ENCODE measurements around the gene TRIM50. TPM values are rescaled to one million over a fixed set of nuclear protein-coding genes. Genes with fewer than 3 reads are reported as not detected.
"Not testable (repeated sequence)": the region's sequence is repeated elsewhere in the genome, so short reads cannot be mapped to it uniquely, and the experiment has no call there.

TRIM50 gene
- total RNA-seq, result 0.05 TPM in 1 of 2 replicates, not detected in the other

DNA sequence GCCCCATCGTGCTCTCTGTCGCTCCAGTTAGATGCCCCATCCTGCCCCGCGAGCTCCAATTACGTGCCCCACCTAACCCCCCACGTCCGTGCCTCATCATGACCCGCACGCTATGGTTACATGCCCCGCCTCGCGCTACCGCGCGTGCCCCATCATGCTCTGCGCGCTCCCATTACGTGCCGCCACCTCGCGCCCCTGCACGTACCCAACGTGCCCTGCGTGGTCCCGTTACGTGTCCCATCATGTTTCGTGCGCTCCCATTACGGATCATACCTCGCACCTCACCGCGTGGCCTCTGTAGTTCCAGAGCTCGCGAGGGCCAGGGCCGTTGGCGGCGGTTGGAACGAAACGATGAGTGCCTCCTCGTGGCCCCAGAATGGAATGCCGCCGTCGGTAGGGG lies at the start of gene TRIM50, which contains the start of gene FKBP6:
Gene TRIM50 (minus strand): TSS at position 161 of the 400 bp plus-strand sequence. CDS start 3,295 bp downstream, outside the sequence.
Gene FKBP6 (plus strand): TSS at position 240 of the 400 bp plus-strand sequence. CDS start 268 bp downstream, outside the sequence.
- not testable (repeated sequence) for DNase-seq (ENCODE audit: low read depth)

DNA sequence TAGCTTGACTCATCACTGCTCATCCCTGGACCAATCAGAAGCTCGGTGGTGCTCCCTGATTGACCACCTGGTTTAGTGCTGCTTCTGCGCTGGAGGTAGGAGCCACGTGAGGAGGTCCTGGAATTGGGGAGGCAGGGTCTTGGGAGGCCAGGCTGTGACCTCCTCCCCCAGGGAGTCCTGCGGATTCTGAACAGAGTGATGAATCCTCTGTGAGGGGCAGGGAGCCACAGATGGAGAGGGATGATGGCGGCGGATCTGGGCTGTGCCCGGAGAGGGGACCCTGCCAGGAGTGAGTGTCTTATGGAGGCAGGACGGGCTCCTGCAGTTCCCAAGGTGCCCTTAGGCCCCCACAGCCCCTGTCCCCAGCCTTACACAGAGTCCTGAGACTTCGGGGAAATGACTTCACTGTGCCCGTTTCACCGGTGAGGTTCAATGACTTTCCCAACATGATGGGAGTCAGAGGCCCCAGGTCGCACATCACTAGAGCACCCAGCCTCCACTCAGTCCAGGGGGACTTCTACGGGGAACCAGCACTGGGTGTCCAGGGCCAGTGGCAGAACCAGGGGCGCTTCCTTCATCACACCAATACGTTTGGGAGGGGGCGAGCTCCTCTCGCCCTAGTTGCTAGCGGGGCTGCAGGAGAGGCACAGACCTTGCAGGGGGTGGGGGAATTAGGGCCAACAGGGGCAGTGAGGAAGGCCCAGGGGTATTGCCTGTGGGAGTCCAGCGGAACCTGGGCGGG lies 49.0 kb upstream of the TRIM50 start:
- no peak for DNase-seq (ENCODE audit: low read depth)

DNA sequence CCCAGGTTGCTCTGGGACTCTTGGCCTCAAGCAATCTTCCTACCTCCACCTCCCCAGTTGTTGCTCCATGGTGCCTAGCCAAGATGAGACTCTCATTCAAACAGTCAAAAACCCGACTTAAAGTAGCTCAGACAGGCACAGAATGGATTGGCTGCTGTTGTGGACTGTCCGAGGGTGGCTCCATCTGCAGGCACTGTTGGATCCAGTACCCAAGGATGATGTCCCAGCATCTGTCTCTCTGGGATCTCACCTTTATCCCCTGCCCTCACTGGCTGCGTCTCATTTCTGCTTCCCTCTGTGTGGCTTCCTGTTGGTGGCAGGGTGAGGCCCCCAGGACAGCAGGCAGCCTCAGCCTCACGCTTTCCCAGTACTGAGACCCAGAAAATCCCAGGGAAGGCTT lies 48.4 kb upstream of the TRIM50 start:
- not testable (repeated sequence) for DNase-seq (ENCODE audit: low read depth)

DNA sequence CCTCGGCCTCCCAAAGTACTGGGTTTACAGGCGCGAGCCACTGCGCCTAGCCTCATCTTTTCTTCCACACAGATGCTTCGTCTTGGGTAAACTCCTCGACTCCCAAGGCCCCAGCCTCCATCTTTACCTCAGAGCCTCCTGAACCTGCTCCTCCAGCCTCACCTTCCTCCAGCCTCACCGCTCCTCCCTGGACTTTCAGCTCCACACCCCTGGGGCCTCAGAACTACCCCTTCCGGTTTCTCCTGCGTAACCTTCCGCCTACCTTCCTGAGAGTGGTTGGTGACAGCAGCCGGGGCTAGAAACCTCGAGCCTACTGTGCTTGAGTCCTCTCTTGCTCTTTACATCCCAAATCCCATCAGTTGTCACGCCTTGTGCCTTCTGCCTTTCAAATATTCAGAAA lies 45.9 kb upstream of the TRIM50 start:
- no peak for DNase-seq (ENCODE audit: low read depth)

DNA sequence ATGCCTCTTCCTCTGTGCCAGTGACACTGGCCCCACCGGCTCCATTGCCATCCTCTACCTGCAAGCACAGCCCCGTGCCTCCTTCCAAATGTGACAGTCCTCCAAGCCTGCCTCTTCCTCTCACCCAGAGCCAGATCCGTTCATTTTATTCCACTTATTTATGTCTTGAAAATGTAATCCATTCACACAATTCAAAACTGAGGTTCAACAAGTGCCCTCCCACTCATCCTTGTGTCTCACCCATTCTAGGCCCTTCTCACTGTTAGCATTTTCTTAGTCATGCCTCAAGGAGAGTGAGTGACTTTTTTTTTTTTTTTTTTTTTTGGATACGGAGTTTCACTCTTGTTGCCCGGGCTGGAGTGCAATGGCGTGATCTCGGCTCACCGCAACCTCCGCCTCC lies 41.7 kb upstream of the TRIM50 start:
- DNase-seq (ENCODE audit: low read depth), result no peak

DNA sequence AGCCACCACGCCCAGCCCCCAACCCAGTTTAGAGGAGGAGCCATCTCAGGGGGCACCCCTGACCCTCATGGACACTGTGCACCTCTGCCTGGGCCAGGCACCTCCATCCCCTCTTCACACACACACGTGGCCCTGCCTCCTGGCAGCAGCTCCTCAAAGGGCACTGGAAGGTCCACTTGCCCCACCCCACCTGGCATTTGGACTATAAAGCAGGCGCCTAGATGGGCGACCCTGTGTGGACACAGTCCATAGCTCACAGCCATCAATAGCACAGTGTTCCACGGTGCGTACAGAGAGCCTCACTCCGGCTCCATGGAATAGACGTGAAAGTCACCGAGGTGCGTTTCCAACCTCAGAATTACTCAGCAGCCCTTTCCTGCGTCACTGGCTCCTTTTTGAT lies 41.1 kb upstream of the TRIM50 start:
- DNase-seq (ENCODE audit: low read depth), result no peak

DNA sequence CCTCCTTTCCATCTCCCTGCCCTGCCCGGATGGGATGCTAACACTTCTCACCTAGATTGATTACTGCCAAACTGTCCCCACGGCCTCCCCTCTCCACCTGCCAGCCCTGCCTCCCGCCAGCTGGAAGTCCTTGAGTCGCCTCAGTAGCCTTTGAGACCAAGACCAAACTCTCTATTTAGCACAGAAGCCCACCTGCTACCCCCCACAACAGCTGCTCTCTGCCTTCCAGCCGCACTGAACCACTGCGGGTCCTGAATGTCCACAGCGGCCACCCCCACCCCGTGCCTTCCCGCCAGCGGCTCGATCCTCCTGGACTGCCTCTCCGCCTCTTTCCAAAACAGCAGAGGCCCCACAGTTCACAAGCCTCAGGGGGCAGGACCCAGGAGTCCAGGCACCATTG lies 39.1 kb upstream of the TRIM50 start:
- DNase-seq (ENCODE audit: low read depth), result no peak

DNA sequence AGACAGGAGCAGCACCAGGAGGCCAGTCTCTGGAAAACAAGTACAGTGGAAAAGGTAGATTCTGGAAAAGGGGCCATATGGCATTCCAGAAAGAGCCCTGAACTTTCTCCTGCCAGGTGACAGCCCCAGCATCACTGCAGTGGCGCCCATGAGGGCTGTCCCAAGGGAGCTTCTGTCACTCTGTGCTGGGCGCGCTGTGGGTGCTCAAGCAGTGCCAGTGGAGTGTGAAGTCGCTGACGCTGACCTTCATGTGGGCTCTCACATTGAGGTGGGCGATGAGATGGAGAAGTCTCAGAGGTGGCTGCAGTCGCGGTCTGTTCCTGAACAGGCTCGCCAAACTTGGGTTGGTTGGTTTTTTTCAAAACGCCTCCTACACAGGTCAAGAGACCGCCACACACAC lies 38.2 kb upstream of the TRIM50 start:
- DNase-seq (ENCODE audit: low read depth), result no peak

DNA sequence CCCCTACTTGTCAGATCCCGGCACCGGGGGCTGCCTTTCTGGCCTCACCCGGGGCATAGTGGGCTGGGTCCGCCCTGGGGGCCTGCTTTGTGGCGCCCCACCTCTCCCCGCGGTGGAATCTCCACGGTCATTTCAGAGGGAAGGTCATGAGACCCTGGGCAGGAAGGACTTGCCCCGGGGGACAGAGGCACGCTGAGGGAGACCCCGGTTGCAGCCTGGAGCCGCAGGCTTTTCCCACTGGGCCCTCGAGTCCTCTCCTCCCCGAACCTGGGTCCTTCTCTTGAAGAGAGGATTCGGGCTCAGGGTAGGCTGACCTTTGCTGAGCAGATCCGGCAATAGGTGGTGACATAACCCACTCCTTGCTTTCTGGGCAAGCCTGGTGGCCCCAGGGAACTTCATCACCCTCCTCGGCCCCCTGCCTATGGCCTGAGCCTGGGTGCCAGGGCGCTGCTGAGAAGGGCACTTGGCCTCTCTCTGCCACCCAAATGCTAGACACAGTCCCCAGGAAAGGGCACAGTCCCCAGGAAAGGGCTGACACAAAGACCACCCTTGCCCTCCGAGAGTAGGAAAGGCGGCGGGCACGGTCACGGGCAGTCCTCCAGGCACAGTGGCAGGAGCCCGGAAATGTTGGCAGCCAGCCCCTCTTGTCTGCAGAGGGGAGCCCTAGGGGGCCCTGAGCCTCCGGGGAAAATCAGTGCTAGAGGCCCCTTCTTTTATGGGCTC lies 36.3 kb upstream of the TRIM50 start:
- no peak for DNase-seq (ENCODE audit: low read depth)

DNA sequence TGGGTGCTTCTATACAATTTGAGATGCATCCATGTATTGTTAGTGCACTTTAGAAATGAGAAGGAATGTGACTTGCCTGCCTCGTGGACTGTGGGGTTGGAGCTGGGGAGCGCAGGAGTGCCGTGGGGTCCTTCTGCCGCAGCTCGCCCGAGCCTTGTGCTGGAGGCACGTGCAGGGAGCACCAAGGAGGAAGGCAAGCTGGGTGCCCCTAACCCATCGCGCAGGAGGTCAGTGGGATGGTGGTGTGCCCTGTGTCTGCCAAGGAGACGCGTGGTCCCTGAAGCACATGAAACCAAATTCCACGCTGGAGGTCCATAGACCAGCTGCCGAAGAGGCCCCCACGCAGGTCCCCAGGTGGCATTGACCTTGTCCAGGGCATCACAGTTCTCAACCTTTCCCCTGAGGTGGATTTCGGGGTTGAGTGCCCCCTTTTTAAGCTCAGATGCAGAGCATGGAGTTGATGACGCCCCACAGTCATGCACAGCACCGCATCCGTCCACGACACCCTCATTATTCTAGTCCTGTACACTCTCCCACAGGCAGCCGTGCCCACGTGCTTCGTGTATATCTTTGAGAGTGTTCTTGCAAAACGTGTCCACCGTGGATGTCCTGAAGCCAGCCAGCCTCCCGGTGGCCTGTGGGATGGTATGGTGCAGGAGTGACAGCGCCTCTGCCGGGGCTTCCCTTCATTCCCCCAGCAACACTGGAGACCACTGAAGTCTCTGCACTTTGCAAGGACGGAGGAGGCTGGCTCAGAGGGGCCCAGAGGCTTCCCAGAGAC lies 35.5 kb upstream of the TRIM50 start:
- DNase-seq (ENCODE audit: low read depth), result no peak

DNA sequence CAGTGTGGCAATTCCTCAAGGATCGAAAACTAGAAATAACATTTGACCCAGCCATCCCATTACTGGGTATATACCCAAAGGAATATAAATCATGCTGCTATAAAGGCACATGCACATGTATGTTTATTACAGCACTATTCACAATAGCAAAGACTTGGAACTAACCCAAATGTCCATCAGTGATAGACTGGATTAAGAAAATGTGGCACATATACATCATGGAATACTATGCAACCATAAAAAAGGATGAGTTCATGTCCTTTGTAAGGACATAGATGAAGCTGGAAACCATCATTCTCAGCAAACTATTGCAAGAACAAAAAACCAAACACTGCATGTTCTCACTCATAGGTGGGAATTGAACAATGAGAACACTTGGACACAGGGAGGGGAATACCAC lies 32.7 kb upstream of the TRIM50 start:
- DNase-seq (ENCODE audit: low read depth), result not testable (repeated sequence)

DNA sequence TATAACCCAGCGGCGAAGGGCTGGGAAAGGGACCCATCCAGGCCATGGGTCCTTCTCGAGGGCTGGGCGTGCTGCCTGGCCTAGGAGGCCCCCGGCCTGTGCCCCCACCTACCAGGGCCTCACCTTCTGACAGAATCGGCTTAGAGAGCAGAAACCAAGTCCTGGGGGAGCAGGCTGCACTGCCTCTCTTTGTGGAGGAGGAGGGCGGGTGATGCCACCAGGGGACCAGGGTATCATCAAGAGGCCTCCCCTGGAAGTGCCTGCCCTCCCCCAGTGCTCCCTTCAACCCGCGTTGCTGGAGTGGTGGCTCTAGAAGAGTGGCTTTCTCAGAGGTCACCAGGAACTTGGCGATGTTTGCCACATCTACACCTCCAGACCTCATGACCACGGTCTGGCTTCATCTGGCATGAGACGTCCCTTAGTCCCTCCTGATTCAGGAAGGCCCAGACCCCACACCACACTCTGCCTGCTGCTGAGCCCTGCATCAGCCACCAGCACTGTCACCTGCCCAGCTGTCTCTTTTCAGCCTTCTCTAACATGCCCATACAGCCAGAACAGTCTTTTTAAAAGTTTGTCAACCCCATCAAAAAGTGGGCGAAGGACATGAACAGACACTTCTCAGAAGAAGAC lies 32.0 kb upstream of the TRIM50 start:
- DNase-seq (ENCODE audit: low read depth), result no peak

DNA sequence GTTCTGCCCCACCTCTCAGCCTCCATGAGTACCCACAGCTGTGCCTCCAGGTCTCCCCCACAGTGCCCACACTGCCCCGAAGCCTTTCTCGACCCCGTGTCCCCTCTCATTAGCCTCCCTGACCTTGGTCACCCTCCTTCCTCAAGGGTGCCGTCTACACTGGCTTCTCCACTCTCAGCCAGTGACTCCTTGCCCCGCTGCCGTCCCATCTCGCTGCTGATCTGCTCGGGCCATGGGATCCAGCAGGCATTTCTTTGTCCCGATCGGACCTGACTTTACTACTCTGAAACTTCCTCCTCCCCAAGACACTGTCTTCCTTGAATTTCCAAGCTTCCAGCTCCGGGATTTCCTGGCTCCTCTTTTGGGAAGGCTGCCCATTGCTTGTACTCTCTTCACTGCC lies 31.4 kb upstream of the TRIM50 start:
- DNase-seq (ENCODE audit: low read depth), result no peak

DNA sequence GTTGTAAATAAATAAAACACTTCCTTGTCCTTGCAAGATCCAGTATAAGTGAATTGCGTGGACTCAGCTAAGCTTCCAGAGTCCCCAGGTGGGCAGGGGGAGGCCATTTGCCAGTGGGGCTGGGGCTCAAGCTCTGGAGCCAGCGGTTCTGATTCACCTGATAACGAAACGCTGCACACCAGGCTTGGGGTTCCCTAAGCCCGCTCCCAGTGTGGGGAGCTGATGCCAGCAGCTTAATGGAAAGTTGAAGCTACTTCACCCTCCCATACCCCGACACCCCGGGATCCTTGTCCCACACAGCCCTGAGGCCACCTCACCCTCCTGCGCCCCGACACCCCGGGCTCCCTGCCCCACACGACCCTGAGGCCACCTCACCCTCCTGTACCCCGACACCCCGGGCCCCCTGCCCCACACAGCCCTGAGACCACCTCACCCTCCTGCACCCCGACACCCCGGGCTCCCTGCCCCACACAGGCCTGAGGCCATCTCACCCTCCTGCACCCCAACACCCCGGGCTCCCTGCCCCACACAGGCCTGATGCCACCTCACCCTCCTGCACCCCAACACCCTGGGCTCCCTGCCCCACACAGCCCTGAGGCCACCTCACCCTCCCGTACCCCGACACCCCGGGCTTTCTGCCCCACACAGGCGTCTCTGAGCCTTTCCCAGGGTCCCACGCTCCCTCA lies 30.9 kb upstream of the TRIM50 start:
- DNase-seq (ENCODE audit: low read depth), result no peak

DNA sequence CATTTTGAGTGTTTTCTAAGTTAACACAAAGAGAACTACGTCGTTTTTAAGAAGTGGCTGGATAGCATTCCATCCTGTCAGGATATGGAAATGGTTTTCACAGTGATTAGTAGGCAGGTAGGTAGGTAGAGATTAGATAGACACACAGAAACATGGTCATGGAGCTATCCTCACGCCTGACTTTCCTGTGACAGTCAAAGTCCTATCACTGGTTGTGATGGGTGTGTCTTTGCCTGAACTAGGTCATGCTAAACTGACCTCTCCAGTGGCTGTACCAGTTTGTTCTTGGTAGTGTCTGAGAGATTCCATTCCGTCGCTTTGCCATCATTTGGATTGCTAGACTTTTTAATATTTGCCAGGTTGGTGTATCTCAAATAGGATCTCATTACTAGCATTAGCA lies 28.3 kb upstream of the TRIM50 start:
- DNase-seq (ENCODE audit: low read depth), result no peak

DNA sequence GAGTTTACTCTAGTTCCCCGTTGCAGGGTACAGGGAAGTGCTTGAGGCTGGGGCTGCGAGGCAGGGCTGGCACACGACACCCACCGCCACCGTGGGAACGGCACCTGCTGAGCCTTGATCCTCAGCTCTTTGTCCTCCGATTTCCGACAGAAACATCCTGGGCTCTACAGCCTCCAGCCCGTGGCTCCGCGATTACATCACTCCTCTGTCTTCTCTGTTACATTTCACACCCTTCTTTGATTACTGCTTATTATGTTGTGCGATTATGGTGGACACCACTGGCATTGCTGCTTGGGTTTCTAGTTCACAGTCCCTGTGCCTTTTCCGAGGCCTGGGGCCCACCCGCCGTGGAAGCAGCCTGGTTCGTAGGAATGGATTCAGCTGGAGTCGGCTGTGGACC lies 26.9 kb upstream of the TRIM50 start:
- no peak for DNase-seq (ENCODE audit: low read depth)

DNA sequence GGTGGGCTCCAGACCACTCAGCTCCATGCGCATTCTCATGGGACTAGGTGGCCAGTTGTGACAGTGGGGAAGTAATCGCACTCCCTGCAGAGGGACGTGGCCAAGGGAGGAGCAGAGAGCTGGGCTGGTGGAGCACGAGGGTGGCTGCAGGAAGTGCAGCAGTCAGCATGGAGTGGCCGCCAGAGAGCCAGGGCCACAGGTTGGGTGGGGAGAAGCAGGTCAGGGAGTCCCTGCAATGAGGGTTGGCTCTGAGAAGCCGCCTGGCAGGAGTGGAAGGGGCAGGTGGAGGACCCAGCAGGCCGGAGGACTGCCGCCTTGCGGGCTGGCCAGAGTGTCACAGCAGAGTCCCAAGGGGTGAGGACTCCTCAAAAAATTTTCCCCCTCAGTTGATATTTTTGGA lies 26.3 kb upstream of the TRIM50 start:
- DNase-seq (ENCODE audit: low read depth), result no peak

DNA sequence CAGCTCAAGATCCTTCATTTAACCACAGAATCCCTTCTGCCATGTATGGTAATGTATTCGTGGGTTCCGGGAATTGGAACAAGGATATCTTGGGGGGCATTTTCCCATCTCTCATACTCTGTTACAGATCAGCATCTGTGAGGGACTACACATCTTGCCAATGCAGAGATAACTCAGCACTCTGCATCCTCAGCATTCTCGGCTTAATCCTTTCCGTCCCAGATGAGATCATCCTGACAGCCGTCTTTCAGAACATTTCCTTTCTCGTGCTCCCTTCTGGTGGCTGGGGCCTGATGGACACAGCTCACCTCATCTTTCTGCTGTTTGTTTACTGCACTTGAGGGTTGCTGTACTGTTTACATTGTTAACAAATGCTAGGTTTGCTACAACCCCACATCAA lies 25.4 kb upstream of the TRIM50 start:
- DNase-seq (ENCODE audit: low read depth), result no peak

DNA sequence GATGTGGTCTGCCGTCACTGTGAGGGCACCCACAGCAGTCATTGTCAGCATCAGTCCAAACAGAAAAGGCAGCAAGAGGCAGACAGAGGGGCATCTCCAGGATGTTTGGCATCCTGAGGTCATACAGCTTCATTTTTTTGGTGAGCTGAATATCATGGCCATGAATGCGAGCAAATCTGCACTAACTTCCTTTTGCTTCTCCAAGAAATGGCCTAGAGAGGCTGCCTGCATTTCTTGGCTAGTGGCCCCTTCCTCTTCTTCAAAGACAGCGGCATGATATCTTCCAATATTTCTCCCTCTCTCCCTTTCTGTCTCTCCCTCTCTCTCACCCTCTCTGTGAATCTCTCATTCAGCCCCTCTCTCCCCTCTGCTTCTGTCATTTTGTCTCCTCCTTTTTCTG lies 24.9 kb upstream of the TRIM50 start:
- DNase-seq (ENCODE audit: low read depth), result no peak

DNA sequence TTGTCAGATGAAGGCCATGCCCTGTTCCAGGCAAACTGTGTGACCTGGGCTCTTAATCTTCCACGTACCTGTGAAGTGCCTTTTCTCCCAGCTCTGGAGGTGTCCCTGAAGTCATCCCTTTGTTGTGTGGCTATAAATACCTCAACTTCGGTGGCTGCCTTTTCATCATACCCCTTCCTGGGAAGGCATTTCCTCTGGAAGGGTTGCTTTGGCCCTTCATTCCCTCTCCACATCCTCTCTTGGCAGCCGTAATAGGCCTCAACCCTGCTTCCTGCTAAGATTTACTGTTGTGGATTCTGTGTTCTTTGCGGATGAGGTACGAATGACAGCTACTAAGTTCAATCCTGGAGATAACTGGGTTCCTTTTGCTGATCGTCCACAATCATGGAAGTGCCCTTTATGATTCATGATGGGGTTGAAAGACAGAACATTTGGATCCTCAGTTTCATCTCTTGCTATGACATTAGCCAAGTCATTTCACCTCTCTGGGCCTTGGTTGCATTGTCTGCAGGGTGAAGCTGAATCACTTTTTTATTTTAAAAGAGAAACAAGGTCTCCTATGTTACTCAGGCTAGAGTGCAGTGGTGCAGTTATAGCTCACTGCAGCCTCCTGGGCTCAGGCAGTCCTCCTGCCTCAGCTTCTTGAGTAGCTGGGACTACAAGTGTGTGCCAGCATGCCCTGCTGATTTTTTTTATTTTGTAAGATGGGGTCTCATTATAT lies 23.7 kb upstream of the TRIM50 start:
- DNase-seq (ENCODE audit: low read depth), result no peak
